OCI-M1 (cell line): ENCODE data around the gene SHISAL1.
"Not testable (repeated sequence)": the region's sequence is repeated elsewhere in the genome, so short reads cannot be mapped to it uniquely, and the experiment has no call there.

Experiments
- DNase-seq: peaks from one replicate; lab custom pipeline; 2025; lab: John Stamatoyannopoulos, UW

The SHISAL1 gene

GRCh38 chr22:44234372-44234771 lies 78.4 kb downstream of the SHISAL1 start:
- not testable (repeated sequence) for DNase-seq

- no peak for DNase-seq
These were observed 81.5 kb downstream of the SHISAL1 start for GRCh38 chr22:44231233-44231632.

- no peak for DNase-seq
These were observed 82.9 kb downstream of the SHISAL1 start for GRCh38 chr22:44229809-44230208.

- DNase-seq = no peak
These were observed 83.4 kb downstream of the SHISAL1 start for GRCh38 chr22:44229331-44229730.

GRCh38 chr22:44225812-44226211 lies 86.9 kb downstream of the SHISAL1 start:
- DNase-seq = no peak

GRCh38 chr22:44225091-44225689 lies 87.6 kb downstream of the SHISAL1 start:
- no peak for DNase-seq

- no peak for DNase-seq
These were observed 88.6 kb downstream of the SHISAL1 start for GRCh38 chr22:44224166-44224565.

GRCh38 chr22:44221710-44222475 lies 90.9 kb downstream of the SHISAL1 start:
- DNase-seq = no peak

GRCh38 chr22:44220727-44221680 lies 91.7 kb downstream of the SHISAL1 start:
- no peak for DNase-seq

GRCh38 chr22:44219101-44219870 lies 93.5 kb downstream of the SHISAL1 start:
- no peak for DNase-seq

- no peak for DNase-seq
These were observed 94.7 kb downstream of the SHISAL1 start for GRCh38 chr22:44218071-44218470.

GRCh38 chr22:44217346-44217745 lies 95.4 kb downstream of the SHISAL1 start:
- no peak for DNase-seq

- DNase-seq = no peak
These were observed 97.5 kb downstream of the SHISAL1 start for GRCh38 chr22:44215287-44215686.

GRCh38 chr22:44214764-44215163 lies 98.0 kb downstream of the SHISAL1 start:
- no peak for DNase-seq

- DNase-seq = no peak
These were observed 98.6 kb downstream of the SHISAL1 start for GRCh38 chr22:44214187-44214586.

- no peak for DNase-seq
These were observed 99.2 kb downstream of the SHISAL1 start for GRCh38 chr22:44213489-44214043.

GRCh38 chr22:44212936-44213335 lies 99.8 kb downstream of the SHISAL1 start:
- no peak for DNase-seq

GRCh38 chr22:44211946-44212930 lies 100.5 kb downstream of the SHISAL1 start:
- DNase-seq = no peak

- no peak for DNase-seq
These were observed 101.3 kb downstream of the SHISAL1 start for GRCh38 chr22:44211256-44211945.

- DNase-seq = no peak
These were observed 102.0 kb downstream of the SHISAL1 start for GRCh38 chr22:44210722-44211121.
